ENCODE results near the gene RPS28.

Gene RPS28

DNA sequence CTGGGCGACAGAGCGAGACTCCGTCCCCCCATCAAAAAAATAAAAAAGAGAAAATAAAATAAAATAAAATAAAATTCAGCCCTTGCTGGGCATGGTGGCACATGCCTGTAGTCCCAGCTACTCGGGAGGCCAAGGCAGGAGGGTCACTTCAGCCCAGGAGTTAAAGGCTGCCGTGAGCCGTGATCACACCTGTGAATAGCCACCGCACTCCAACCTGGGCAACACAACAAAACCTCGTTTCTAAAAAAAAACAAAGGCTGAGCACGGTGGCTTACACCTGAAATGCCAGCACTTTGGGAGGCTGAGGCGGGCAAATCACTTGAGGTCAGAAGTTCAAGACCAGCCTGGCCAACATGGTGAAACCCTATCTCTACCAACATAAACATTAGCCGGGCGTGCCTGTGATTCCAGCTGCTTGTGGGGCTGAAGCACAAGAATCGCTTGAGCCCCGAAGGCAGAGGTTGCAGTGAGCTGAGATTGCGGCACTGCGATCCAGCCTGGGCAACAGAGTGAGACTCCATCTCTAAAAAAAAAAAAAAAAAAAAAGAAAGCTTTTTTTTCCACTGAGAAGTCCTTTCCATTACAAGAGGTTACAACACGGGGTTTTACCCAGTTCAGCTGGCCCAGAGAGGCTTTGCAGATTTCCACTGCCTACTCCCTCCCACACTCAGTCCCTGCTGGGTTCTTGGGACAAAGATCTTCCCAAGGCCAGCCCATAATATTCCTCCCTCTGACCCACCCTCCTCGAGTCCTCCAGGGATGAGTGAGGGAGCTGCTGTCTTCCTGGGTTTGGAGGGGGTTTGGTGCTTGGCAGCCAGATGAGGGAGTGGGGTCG, 49.1 kb downstream of the RPS28 start:
- DNase-seq (ENCODE audit: low read depth): no peak
- TF ChIP-seq CTCF (IDR thresholded peaks at IDR 0.05; ENCODE audit: control insufficient read depth, extremely low read depth, insufficient read depth): no peak
- H3K4me3 ChIP-seq (ENCODE audit: low read depth, low read length): no peak overlapping the region

DNA sequence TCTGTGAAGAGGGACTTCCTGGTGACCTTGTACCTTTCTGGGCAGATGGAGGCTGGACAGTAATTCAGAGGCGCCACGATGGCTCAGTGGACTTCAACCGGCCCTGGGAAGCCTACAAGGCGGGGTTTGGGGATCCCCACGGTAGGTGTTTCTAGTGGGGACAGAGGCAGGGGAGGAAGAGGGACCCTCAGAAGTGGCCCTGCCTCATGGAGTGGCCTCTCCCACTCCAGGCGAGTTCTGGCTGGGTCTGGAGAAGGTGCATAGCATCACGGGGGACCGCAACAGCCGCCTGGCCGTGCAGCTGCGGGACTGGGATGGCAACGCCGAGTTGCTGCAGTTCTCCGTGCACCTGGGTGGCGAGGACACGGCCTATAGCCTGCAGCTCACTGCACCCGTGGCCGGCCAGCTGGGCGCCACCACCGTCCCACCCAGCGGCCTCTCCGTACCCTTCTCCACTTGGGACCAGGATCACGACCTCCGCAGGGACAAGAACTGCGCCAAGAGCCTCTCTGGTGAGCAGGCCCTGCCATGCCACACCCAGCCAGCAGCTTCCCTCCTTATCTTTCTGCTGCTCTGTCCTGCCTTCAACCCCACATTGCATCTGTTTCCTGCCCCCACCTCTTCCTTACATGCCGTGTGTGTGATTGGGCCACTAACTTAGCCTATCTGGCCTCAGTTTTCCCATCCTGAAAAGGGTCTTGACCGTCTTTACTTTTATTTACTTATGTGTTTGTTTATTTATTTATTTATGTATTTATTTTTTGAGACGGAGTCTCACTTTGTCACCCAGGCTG, 49.9 kb downstream of the RPS28 start:
- no peak for TF ChIP-seq CTCF (IDR thresholded peaks at IDR 0.05; ENCODE audit: control insufficient read depth, extremely low read depth, insufficient read depth)
- H3K4me3 ChIP-seq (ENCODE audit: low read depth, low read length): no peak overlapping the region
- DNase-seq (ENCODE audit: low read depth): no peak
